Medulla oblongata (tissue), 1 donor: ENCODE measurements around the gene TRIM61.
"Not testable (repeated sequence)": the region's sequence is repeated elsewhere in the genome, so short reads cannot be mapped to it uniquely, and the experiment has no call there.

Experiments used
- DNase-seq: peaks from one replicate; pipeline ENCODE4 v3.0.0-alpha.2; 2015; ENCODE audit errors: extremely low spot score

The TRIM61 gene

GRCh38 chr4:164977243-164978164 lies at the start of gene TRIM61:
Gene TRIM61 (minus strand): TSS chr4:164977657. CDS start chr4:164970002, 7,655 bp downstream.
- peak; percentile 66 for DNase-seq

GRCh38 chr4:165025782-165026181 lies 48.3 kb upstream of the TRIM61 start:
- DNase-seq: not testable (repeated sequence)

GRCh38 chr4:165019995-165020394 lies 42.5 kb upstream of the TRIM61 start:
- not testable (repeated sequence) for DNase-seq

- DNase-seq: no peak
Observed at GRCh38 chr4:165016971-165017370, 39.5 kb upstream of the TRIM61 start.

GRCh38 chr4:165013691-165014090 lies 36.2 kb upstream of the TRIM61 start:
- DNase-seq: no peak

GRCh38 chr4:165011403-165011802 lies 33.9 kb upstream of the TRIM61 start:
- DNase-seq: no peak

- DNase-seq: no peak
Observed at GRCh38 chr4:165010991-165011390, 33.5 kb upstream of the TRIM61 start.

GRCh38 chr4:165010487-165010886 lies 33.0 kb upstream of the TRIM61 start:
- no peak for DNase-seq

- DNase-seq: no peak
Observed at GRCh38 chr4:165009493-165010227, 32.2 kb upstream of the TRIM61 start.

- DNase-seq: no peak
Observed at GRCh38 chr4:165006886-165007285, 29.4 kb upstream of the TRIM61 start.

- no peak for DNase-seq
Observed at GRCh38 chr4:165006456-165006855, 29.0 kb upstream of the TRIM61 start.

- DNase-seq: no peak
Observed at GRCh38 chr4:165005352-165005925, 28.0 kb upstream of the TRIM61 start.

- not testable (repeated sequence) for DNase-seq
Observed at GRCh38 chr4:165001957-165002356, 24.5 kb upstream of the TRIM61 start.

- peak; percentile 78 for DNase-seq
Observed at GRCh38 chr4:164998526-164999080, 21.1 kb upstream of the TRIM61 start.

- DNase-seq: peak; percentile 70
Observed at GRCh38 chr4:164997941-164998340, 20.5 kb upstream of the TRIM61 start.

GRCh38 chr4:164997324-164997723 lies 19.9 kb upstream of the TRIM61 start:
- DNase-seq: peak; percentile 42

GRCh38 chr4:164996123-164996522 lies 18.7 kb upstream of the TRIM61 start:
- not testable (repeated sequence) for DNase-seq

- DNase-seq: not testable (repeated sequence)
Observed at GRCh38 chr4:164990786-164991185, 13.3 kb upstream of the TRIM61 start.

GRCh38 chr4:164989471-164989870 lies 12.0 kb upstream of the TRIM61 start:
- DNase-seq: no peak

- not testable (repeated sequence) for DNase-seq
Observed at GRCh38 chr4:164971929-164972328, 5.5 kb downstream of the TRIM61 start.

GRCh38 chr4:164959896-164960295 lies 17.6 kb downstream of the TRIM61 start:
- DNase-seq: no peak

- DNase-seq: not testable (repeated sequence)
Observed at GRCh38 chr4:164959421-164959820, 18.0 kb downstream of the TRIM61 start.
